Activated naive CD4-positive, alpha-beta T cell treated with Interleukin-2 at 50 U/mL for 16 hours (primary cell): ENCODE data around the gene TCERG1L.

Experiments used
- DNase-seq: peaks from one replicate; pipeline ENCODE4 v3.0.0-alpha.2; 2020

Gene TCERG1L

DNA sequence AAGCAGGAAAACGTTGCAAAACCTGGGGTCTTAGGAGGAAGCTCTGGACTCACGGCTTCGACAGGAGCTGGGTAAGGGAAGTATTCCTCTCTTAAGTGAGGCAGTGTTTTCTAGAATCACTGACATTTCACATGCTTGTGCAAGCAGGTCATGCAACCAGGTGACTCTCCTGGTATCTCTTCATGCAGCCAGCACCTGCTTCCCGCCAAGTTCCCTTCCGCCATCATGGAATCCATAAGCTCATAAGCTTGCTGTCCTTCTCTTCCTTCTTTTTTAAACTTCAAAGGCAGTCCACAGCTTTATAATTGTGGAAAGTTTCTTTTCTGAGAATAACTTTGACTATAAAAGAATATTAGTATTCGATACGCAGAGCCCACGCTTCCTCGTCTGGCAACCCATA lies 256.1 kb downstream of the TCERG1L start:
- no peak for DNase-seq

DNA sequence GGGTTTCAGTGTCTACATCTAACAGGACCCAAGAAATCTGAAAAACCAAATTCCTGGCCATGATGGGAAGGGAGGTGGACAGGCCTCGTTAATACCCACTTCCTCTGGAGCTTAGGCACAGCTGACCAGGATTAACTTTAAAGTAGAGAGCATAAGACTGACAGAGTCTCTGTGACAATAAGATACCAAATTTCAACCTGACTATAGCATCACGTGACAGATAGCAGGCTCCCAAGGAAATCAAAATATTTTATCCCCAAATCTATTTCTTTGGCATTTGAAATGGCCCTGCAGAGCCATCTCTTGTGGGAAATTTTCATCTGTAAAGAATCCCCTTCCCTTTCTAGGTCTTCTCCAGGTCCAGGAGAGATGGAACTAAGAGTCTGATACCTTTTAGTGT lies 258.3 kb downstream of the TCERG1L start:
- DNase-seq: no peak

DNA sequence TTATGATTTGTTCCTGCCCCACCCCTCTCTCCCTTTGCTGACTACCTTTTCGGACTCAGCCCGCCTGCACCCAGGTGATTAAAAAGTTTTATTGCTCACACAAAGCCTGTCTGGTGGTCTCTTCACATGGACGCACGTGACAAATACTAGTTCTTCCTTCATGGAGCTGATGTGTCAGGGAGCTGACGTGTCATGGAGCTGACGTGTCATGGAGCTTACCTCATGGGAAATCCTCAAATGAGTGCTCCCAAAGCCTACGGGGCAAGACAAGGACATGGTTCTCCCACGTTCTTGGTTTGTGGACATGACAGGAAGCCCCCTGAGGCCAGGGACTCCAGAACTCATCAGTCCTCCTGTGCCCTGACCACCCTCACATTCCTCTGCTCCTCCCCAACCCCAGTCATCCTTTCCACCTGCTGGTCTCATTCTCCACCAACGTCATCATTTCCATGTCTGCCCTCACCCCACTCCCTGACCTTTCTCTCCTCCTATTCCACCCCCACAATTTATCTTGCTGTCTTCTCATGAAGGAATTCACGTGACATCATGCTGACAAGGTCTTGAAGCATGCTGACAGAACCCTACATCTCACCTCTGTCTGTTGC lies 261.3 kb downstream of the TCERG1L start:
- DNase-seq: no peak

DNA sequence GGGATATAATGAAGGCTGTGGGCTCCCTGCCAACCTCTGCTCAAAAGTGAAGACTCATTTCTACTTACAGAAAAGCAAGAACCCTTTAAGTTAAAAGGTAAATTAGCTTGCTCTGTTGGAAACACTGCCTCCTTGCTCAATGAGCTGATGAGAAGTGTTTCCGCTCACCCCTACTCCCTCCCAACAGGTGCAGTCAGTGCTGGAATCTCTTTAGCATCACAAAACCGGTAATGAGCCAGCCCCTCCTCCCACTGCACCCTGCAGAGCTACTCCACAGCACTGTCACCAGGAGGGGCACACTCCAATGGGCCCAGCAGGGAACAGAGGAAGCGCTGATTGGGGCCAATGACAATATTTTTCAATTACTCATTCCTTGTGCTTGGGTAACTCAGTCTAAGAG lies 262.5 kb downstream of the TCERG1L start:
- no peak for DNase-seq

DNA sequence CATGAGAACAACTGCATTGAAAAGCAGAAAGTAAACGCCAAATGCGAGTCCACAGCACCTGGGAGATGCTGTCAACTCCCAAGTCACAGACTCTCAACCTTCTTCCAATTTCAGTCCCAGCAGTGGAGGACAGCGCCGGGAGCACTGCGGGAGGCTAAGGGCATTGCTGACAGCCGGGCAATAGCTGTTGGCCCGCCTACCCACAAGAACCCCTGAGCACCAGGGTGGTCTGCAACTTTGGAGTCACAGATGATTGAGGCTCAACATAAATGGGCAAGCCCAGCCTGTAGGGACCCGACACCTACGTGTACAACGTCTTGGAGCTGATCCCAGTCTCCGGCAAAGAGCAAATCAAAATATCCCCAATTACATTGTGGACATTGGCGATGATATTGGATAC lies 262.9 kb downstream of the TCERG1L start:
- no peak for DNase-seq

DNA sequence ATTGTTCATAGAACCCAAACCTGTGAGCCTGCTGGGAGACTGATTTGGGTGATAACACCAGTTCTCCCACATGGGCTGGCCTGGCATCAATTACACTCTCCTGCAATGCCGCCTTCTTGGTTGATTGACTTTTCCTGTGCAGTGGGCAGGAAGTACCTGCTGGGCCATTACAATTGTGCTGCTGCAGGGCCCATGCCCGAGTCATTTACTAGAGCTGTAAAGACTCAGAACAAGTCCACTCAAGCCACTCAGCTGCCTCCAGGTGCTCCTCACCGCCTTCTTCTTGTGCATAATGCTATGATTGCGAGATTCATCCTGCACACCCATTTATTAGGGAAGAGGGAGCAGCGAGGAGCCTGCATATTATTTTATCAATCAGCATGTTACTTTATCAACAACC lies 264.0 kb downstream of the TCERG1L start:
- no peak for DNase-seq

DNA sequence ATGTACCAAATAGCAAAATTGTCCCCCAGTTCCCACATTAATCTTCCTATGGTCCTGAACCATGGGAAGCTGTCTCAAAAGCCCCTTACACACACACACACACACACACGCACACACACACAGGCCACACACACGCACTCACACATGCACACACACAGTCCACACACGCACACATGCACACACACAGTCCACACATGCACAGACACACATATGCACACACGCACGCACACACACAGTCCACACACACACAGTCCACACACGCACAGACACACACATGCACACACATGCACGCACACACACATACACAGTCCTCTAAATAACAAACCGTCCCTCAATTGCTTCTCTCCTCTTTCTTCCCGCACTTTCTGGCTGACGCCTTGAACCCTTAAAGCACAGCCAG lies 265.3 kb downstream of the TCERG1L start:
- DNase-seq: no peak

DNA sequence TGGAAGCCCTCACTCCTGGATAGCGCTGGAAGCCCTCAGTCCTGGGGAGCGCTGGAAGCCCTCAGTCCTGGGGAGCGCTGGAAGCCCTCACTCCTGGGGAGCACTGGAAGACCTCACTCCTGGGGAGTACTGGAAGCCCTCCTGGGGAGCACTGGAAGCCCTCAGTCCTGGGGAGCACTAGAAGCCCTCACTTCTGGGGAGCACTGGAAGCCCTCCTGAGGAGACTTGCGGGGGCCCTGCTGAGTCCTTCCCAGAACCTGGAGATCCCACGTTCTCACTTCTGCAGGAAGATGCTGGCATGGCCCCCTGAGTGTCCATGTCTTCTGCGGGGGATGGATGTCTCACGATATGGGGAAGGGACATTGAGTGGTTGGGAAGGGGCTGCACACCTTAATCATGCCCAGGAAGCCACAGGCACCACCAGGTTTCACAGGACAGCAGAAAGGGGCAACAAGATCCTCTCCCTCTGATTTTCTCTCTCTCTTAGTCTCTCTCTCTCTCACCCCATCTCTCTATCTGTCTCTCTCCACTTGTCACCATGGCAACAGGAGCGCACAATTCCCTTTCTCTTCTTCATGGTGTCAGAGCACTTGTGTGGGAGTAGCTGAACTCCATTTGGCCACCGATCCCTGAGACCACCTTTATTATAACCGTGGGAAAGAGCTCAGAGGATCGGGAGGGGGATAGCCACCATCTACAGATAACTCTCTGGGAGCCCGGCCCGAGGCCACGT lies 267.0 kb downstream of the TCERG1L start:
- no peak for DNase-seq

DNA sequence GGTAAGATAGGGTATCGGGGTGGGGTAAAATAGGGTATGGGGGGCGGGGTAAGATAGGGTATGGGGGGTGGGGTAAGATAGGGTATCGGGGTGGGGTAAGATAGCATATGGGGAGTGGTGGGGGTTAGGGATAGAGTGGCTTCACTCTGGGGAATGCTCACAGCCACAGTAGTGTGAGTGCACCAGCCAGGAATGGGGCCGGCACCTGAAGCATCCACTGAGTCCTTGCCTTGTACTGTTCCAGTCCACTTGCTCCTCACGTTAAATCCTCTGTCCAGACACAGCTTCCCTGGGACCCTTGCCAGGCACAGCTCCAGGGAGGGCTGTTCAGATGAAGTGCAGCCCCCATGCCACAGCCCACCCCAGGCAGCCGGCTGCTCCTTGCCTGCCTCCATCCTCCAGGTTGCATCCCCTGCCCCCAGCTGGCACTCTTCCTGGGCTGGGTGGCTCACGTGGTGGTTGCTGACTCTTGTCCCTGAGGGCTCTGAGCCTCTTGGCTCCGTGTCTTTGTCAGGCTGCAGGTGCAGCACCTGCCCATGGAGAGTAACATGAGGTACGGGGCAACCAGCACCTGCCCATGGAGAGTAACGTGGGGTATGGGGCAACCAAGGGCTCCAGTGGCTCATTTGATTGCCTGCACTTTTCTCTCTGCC lies 268.4 kb downstream of the TCERG1L start:
- no peak for DNase-seq
